HG02970 (cell line): Measurements from ENCODE around the gene ELMO1.

Source experiments
- ATAC-seq: cut with Tn5 transposase; IDR thresholded peaks from one replicate; pipeline ENCODE4 v1.9.1; 2021; ENCODE audit warnings: mild to moderate bottlenecking, moderate library complexity, moderate number of reproducible peaks; ENCODE audit not compliant: unreplicated experiment, low FRiP score

ELMO1 gene

GRCh38 chr7:37113661-37114355 is 334.9 kb downstream of the ELMO1 start:
- ATAC-seq = no peak

- ATAC-seq = no peak
Observed at GRCh38 chr7:37112876-37113275, 335.8 kb downstream of the ELMO1 start.

- ATAC-seq = no peak
Observed at GRCh38 chr7:37112218-37112617, 336.4 kb downstream of the ELMO1 start.

GRCh38 chr7:37111459-37111858 is 337.2 kb downstream of the ELMO1 start:
- no peak for ATAC-seq

GRCh38 chr7:37110660-37111424 is 337.8 kb downstream of the ELMO1 start:
- ATAC-seq = no peak

- ATAC-seq = no peak
Observed at GRCh38 chr7:37109843-37110242, 338.8 kb downstream of the ELMO1 start.

GRCh38 chr7:37109016-37109683 is 339.5 kb downstream of the ELMO1 start:
- ATAC-seq = no peak

- no peak for ATAC-seq
Observed at GRCh38 chr7:37108615-37109014, 340.0 kb downstream of the ELMO1 start.

- no peak for ATAC-seq
Observed at GRCh38 chr7:37107047-37107750, 341.5 kb downstream of the ELMO1 start.

GRCh38 chr7:37105762-37106161 is 342.9 kb downstream of the ELMO1 start:
- no peak for ATAC-seq

GRCh38 chr7:37104822-37105518 is 343.7 kb downstream of the ELMO1 start:
- ATAC-seq = no peak

- ATAC-seq = no peak
Observed at GRCh38 chr7:37102518-37103137, 346.0 kb downstream of the ELMO1 start.

GRCh38 chr7:37100735-37101331 is 347.8 kb downstream of the ELMO1 start:
- ATAC-seq = no peak

- no peak for ATAC-seq
Observed at GRCh38 chr7:37098762-37099161, 349.9 kb downstream of the ELMO1 start.

GRCh38 chr7:37097983-37098382 is 350.7 kb downstream of the ELMO1 start:
- no peak for ATAC-seq

- ATAC-seq = no peak
Observed at GRCh38 chr7:37097276-37097675, 351.4 kb downstream of the ELMO1 start.

- ATAC-seq = no peak
Observed at GRCh38 chr7:37096341-37096740, 352.3 kb downstream of the ELMO1 start.

GRCh38 chr7:37095122-37095521 is 353.5 kb downstream of the ELMO1 start:
- no peak for ATAC-seq

- ATAC-seq = no peak
Observed at GRCh38 chr7:37093257-37093656, 355.4 kb downstream of the ELMO1 start.
